Hepatocyte (in vitro differentiated cells): ENCODE measurements around the gene DESI1. TPM values are rescaled to one million over a fixed set of nuclear protein-coding genes. Genes with fewer than 3 reads are reported as not detected.

Experiments used
- DNase-seq: peaks from one replicate; pipeline ENCODE4 v3.0.0-alpha.2; 2016; ENCODE audit warnings: low spot score
- H2AFZ ChIP-seq: fragments of 200-600 bp; sonication (generic); 2 replicates; pipeline ENCODE4 v1.6.0; 2016; ENCODE audit warnings: antibody characterized with exemption, mild to moderate bottlenecking
- H3K27ac ChIP-seq: fragments of 200-600 bp; sonication (generic); 2 replicates; pipeline ENCODE4 v1.5.1; 2016; ENCODE audit warnings: mild to moderate bottlenecking
- H3K27me3 ChIP-seq: fragments of 200-600 bp; sonication (generic); 2 replicates; pipeline ENCODE4 v1.6.1; 2016
- H3K36me3 ChIP-seq: fragments of 200-600 bp; sonication (generic); replicated peaks from 2 replicates; pipeline ENCODE4 v1.5.1; 2016; ENCODE audit warnings: low read depth; ENCODE audit not compliant: insufficient read depth
- H3K4me1 ChIP-seq: fragments of 200-600 bp; sonication (generic); 2 replicates; pipeline ENCODE4 v1.5.1; 2016; ENCODE audit warnings: mild to moderate bottlenecking, moderate library complexity; ENCODE audit not compliant: insufficient read depth
- H3K4me2 ChIP-seq: fragments of 200-600 bp; sonication (generic); 2 replicates; pipeline ENCODE4 v1.6.0; 2016
- H3K4me3 ChIP-seq: fragments of 200-600 bp; sonication (generic); 2 replicates; pipeline ENCODE4 v1.5.1; 2016; ENCODE audit warnings: mild to moderate bottlenecking
- H3K79me2 ChIP-seq: fragments of 200-600 bp; sonication (generic); 2 replicates; pipeline ENCODE4 v1.6.0; 2017; ENCODE audit warnings: mild to moderate bottlenecking
- H3K9me2 ChIP-seq: fragments of 200-600 bp; sonication (generic); replicated peaks from 2 replicates; pipeline ENCODE4 v1.6.0; 2017; ENCODE audit warnings: mild to moderate bottlenecking; ENCODE audit not compliant: insufficient read depth
- H3K9me3 ChIP-seq: fragments of 200-600 bp; sonication (generic); 2 replicates; pipeline ENCODE4 v1.5.1; 2016; ENCODE audit warnings: low read depth, mild to moderate bottlenecking
- H4K20me1 ChIP-seq: fragments of 200-600 bp; sonication (generic); 2 replicates; pipeline ENCODE4 v1.6.0; 2016; ENCODE audit warnings: mild to moderate bottlenecking; ENCODE audit not compliant: insufficient read depth, poor library complexity, severe bottlenecking
- EZH2 ChIP-seq: fragments of 200-600 bp; sonication (generic); IDR thresholded peaks from 2 replicates; pipeline ENCODE4 v1.6.1; 2016; ENCODE audit warnings: antibody characterized with exemption, mild to moderate bottlenecking, borderline replicate concordance
- EZH2phosphoT487 ChIP-seq: fragments of 200-600 bp; sonication (generic); IDR thresholded peaks from one replicate; pipeline ENCODE4 v1.6.1; 2018; ENCODE audit warnings: antibody characterized with exemption, mild to moderate bottlenecking, low read depth, moderate library complexity; ENCODE audit not compliant: unreplicated experiment, severe bottlenecking
- WGBS: methylation state at CpG from one replicate; pipeline ENCODE4 v1.1.6; 2016; ENCODE audit warnings: low lambda C conversion rate; ENCODE audit errors: missing lambda C conversion rate; 5-methylcytosine and 5-hydroxymethylcytosine counted together
- polyA plus RNA-seq: library from polyadenylated mRNA; unstranded; fragments of >200 nt; fragmentation: Nextera tagmentation; extraction: Ambion mirVana; gene quantifications from 2 replicates; pipeline ENCODE4 v1.2.1, GENCODE V29; 2016
- total RNA-seq: library from RNA; depleted of rRNA; stranded (reverse); fragments of >200 nt; gene quantifications from 2 replicates; pipeline ENCODE4 v1.2.3, GENCODE V29; 2014
- TF ChIP-seq, protein P1 (sequence below): fragments of 200-600 bp; sonication (generic); IDR thresholded peaks from 2 replicates; pipeline ENCODE4 v1.5.1; 2016; ENCODE audit warnings: antibody characterized with exemption, mild to moderate bottlenecking; ENCODE audit not compliant: poor library complexity

DESI1 gene
- total and polyA plus RNA-seq, 2 experiments from 2014 or later = 29.0 to 32.5 TPM

DNA sequence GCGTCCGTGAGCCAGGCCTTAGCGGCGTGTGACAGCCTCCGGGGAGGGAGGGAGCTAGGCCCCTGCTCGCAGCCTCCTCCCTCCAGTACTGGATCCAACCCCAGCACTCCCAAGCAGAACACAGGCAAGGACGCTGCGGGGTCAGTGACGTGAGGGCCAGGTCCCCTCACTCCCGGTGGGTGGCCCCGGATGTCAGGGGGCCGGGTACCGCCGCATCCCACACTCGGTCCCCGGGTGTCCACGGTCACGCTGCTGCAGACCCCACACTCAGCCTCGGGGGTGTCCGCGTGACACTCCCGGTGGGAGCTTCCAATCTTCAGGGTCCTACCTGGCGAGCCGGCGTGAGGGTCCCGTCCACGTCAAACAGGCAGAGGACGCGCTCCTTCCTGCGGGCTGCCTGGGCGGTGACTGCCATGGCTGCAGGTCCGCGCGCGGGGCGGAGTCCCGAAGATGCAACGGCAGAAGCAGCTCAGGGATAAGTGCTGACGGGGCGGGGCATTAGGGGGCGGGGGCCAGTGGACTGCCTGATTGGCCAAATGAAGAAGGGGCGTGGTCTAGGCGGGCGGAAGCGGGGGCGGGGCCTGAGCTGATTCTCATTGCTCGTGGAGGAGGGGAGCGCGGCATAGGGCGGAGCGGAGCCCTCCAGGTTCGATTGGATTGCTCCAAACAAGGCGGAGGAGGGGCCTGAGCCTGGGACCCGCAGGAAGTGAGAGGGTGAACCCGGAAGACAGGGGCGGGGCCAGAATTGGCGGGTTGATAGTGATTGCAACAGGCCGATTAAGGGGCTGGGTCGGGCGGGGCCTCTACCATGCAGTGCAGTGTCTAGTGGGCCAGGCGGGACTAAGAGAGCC is 31.2 kb downstream of the DESI1 start, which contains the start of gene PMM1:
Gene PMM1, minus strand, starts transcription at position 450 of the 851 bp plus-strand sequence. Its CDS starts 35 bp downstream, at position 415.
- H3K79me2 ChIP-seq = peaks cover 37% of the 10 kb centered on the region
- H3K9me2 ChIP-seq = no peaks in the 10 kb centered on the region
- no peaks in the 10 kb centered on the region for H3K36me3 ChIP-seq
- peak; percentile 100 for DNase-seq
- H3K9me3 ChIP-seq = no peaks in the 10 kb centered on the region
- H3K27me3 ChIP-seq = no peaks in the 10 kb centered on the region
- peak within 1 kb of the TSS; percentile 53 for H3K4me3 ChIP-seq
- H3K4me2 ChIP-seq = peak within 1 kb of the TSS; percentile 98
- peak within 1 kb of the TSS; percentile 51 for H2AFZ ChIP-seq
- TF ChIP-seq, protein P1, sequence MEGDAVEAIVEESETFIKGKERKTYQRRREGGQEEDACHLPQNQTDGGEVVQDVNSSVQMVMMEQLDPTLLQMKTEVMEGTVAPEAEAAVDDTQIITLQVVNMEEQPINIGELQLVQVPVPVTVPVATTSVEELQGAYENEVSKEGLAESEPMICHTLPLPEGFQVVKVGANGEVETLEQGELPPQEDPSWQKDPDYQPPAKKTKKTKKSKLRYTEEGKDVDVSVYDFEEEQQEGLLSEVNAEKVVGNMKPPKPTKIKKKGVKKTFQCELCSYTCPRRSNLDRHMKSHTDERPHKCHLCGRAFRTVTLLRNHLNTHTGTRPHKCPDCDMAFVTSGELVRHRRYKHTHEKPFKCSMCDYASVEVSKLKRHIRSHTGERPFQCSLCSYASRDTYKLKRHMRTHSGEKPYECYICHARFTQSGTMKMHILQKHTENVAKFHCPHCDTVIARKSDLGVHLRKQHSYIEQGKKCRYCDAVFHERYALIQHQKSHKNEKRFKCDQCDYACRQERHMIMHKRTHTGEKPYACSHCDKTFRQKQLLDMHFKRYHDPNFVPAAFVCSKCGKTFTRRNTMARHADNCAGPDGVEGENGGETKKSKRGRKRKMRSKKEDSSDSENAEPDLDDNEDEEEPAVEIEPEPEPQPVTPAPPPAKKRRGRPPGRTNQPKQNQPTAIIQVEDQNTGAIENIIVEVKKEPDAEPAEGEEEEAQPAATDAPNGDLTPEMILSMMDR = no peak
- TF ChIP-seq EZH2 (no peak), EZH2phosphoT487 (no peak)
- no peaks in the 10 kb centered on the region for H4K20me1 ChIP-seq
- peak within 1 kb of the TSS; percentile 86 for H3K27ac ChIP-seq
- WGBS = 2% methylated on average over 51 of the region's 61 CpGs
- peaks cover 11% of the 10 kb centered on the region for H3K4me1 ChIP-seq

DNA sequence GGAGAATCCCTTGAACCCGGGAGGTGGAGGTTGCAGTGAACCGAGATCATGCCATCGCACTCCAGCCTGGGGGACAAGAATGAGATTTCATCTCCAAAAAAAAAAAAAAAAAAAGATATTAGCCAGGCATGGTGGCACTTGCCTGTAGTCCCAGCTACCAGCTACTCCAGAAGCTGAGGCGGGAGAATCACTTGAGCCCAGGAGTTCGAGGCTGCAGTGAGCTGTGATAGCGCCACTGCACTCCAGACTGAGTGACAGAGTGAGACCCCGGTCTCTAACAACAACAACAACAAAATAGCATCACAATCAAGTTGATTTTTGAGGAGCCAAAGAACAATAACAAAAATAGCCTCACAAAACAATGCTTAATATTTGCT is 33.5 kb downstream of the DESI1 start:
- no peaks in the 10 kb centered on the region for H4K20me1 ChIP-seq

DNA sequence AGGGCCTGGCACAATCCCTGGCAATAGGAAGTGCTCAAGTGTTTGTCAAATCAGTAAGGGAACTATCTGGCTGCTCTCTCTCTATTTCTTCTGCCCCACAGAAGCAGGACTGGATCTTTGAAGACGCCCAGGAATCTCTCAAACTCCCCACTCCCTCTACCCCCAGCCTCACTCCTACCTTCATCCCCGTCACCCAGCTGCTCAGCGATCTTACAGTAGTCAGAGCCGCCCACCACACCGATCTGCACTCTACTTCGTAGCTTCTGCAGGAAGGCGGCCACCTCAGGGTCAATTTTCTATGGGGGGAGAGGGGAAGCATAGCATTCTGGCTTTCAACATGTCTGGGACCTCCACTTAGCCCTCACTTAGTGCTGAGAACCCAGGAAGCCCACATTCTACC is 34.9 kb downstream of the DESI1 start:
- Histone ChIP-seq H3K27ac (no peak overlapping the region), H3K36me3 (no peaks in the 10 kb centered on the region), H3K4me1 (peaks cover 11% of the 10 kb centered on the region), H3K4me2 (no peak overlapping the region), H3K9me2 (no peaks in the 10 kb centered on the region), H3K4me3 (no peak overlapping the region), H3K79me2 (peaks cover 37% of the 10 kb centered on the region), H3K27me3 (no peaks in the 10 kb centered on the region), H3K9me3 (no peaks in the 10 kb centered on the region), H4K20me1 (no peaks in the 10 kb centered on the region), H2AFZ (no peak overlapping the region)
- no peak for DNase-seq
- WGBS = 99% methylated on average over 7 of the region's 7 CpGs
- TF ChIP-seq EZH2 = no peak
- no peak for TF ChIP-seq EZH2phosphoT487
- TF ChIP-seq, protein P1 = no peak

More for the DNA sequence above, 33.5 kb downstream of the DESI1 start:
- DNase-seq = no peak
- Histone ChIP-seq H3K9me3 (no peaks in the 10 kb centered on the region), H3K4me3 (no peak overlapping the region), H3K4me1 (peaks cover 11% of the 10 kb centered on the region), H3K27me3 (no peaks in the 10 kb centered on the region), H3K9me2 (no peaks in the 10 kb centered on the region), H3K36me3 (no peaks in the 10 kb centered on the region), H3K27ac (peak overlapping the region; percentile 84), H3K4me2 (peak overlapping the region; percentile 98), H2AFZ (no peak overlapping the region), H3K79me2 (peaks cover 37% of the 10 kb centered on the region)
- TF ChIP-seq, protein P1 = no peak
- TF ChIP-seq EZH2 (no peak), EZH2phosphoT487 (no peak)
- WGBS = 86% methylated on average over 7 of the region's 7 CpGs
